ENCODE data around the gene E2F1. TPM values are rescaled to one million over a fixed set of nuclear protein-coding genes. Genes with fewer than 3 reads are reported as not detected.

E2F1 gene
- total and polyA plus RNA-seq, 2 of the 4 experiments (the other 2 are of a cell fraction), result 10.9 to 14.0 TPM

- Histone ChIP-seq H3K56ac (ENCODE audit: extremely low read depth, insufficient read depth, low read length) (no peak overlapping the region), H4K20me1 (ENCODE audit: insufficient read depth, low read length) (no peaks in the 10 kb centered on the region), H3K9ac (ENCODE audit: low read depth, low read length) (no peak overlapping the region), H3K23ac (ENCODE audit: low read depth, low read length) (no peak overlapping the region), H3K27ac (ENCODE audit: insufficient read depth, low read length) (no peak overlapping the region), H3K9me1 (ENCODE audit: insufficient read depth, low read length) (no peaks in the 10 kb centered on the region), H3K4me3 (ENCODE audit: insufficient read depth, low read depth, low read length) (no peak overlapping the region), H2AFZ (replicated peaks; ENCODE audit: low read length, poor library complexity) (no peak overlapping the region), H4K8ac (ENCODE audit: low read depth in 2 of 2, low read length in 2 of 2) (no peak overlapping the region), H3K9me3 (ENCODE audit: control insufficient read depth, insufficient read depth, low read length) (no peaks in the 10 kb centered on the region), H3K4me1 (ENCODE audit: control insufficient read depth, insufficient read depth, low read length) (no peaks in the 10 kb centered on the region), H3K18ac (ENCODE audit: low read depth, low read length) (no peak overlapping the region), H2BK15ac (ENCODE audit: low read depth, low read length) (no peak overlapping the region), H2AK9ac (replicated peaks; ENCODE audit: low read depth, low read length, poor library complexity) (no peak overlapping the region), H2BK20ac (ENCODE audit: low read depth, low read length) (no peak overlapping the region), H2AK5ac (ENCODE audit: low read depth, low read length) (no peak overlapping the region), H3K4ac (ENCODE audit: low read depth, low read length) (no peak overlapping the region), H4K91ac (ENCODE audit: insufficient read depth, low read depth, low read length) (no peak overlapping the region), H3K79me1 (ENCODE audit: low read depth in 1 of 2, low read length in 2 of 2) (no peaks in the 10 kb centered on the region), H2BK5ac (ENCODE audit: low read depth, low read length, poor library complexity, severe bottlenecking) (no peak overlapping the region), H3K4me2 (ENCODE audit: low read depth, low read length) (no peak overlapping the region), H3K27me3 (ENCODE audit: control insufficient read depth, insufficient read depth, low read length) (no peaks in the 10 kb centered on the region), H3K36me3 (ENCODE audit: control insufficient read depth, insufficient read depth, low read length) (no peaks in the 10 kb centered on the region), H2BK120ac (ENCODE audit: low read depth, low read length) (no peak overlapping the region), H3K14ac (replicated peaks; ENCODE audit: low read depth, low read length) (no peak overlapping the region), H4K5ac (ENCODE audit: low read depth, low read length) (no peak overlapping the region)
- in situ Hi-C loops (cut with MboI; ENCODE audit: low sequenced_read_pairs) (no loop called here), dilution Hi-C loops (cut with HindIII; ENCODE audit: low sequenced_read_pairs, unreplicated experiment) (no loop called here), intact Hi-C loops (cut with micrococcal nuclease) (no loop called here)
- TF ChIP-seq MAZ (IDR thresholded peaks at IDR 0.05; ENCODE audit: borderline replicate concordance, low read depth, low read length), result no peak
- TF ChIP-seq, protein P1, sequence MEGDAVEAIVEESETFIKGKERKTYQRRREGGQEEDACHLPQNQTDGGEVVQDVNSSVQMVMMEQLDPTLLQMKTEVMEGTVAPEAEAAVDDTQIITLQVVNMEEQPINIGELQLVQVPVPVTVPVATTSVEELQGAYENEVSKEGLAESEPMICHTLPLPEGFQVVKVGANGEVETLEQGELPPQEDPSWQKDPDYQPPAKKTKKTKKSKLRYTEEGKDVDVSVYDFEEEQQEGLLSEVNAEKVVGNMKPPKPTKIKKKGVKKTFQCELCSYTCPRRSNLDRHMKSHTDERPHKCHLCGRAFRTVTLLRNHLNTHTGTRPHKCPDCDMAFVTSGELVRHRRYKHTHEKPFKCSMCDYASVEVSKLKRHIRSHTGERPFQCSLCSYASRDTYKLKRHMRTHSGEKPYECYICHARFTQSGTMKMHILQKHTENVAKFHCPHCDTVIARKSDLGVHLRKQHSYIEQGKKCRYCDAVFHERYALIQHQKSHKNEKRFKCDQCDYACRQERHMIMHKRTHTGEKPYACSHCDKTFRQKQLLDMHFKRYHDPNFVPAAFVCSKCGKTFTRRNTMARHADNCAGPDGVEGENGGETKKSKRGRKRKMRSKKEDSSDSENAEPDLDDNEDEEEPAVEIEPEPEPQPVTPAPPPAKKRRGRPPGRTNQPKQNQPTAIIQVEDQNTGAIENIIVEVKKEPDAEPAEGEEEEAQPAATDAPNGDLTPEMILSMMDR (conservative IDR thresholded peaks at IDR 0.05; ENCODE audit: low read depth, low read length), result no peak
- DNase-seq (no peak), ATAC-seq (ENCODE audit: low read depth) (no peak)
- WGBS, 2 experiments (ENCODE audit: extremely low coverage in 2 of 2, insufficient read length in 1 of 2), result 60% methylated on average over 1 of the region's 4 CpGs; no CpG with 5 or more reads in 1 of the 2 experiments
- ChIA-PET CTCF (no interaction called here), POLR2A (ENCODE audit: unreplicated experiment) (no interaction called here)
- BruUV-seq (replicated peaks), result no TSS peak
These were observed 10.3 kb upstream of the E2F1 start for GRCh38 chr20:33696448-33696847.
